SK-N-MC (cell line): ENCODE results near the gene UGT1A3.

Experiments
- DNase-seq: peaks from one replicate; pipeline ENCODE4 v3.0.0-alpha.2; 2011; ENCODE audit warnings: low read depth, low spot score
- H3K27ac ChIP-seq: fragments of 200-600 bp; sonication (generic); 2 replicates; pipeline ENCODE4 v1.5.1; 2016; ENCODE audit warnings: mixed run types
- H3K36me3 ChIP-seq: fragments of 200-600 bp; sonication (generic); 2 replicates; pipeline ENCODE4 v1.6.1; 2017; ENCODE audit warnings: antibody characterized with exemption, low read length, mixed read lengths; ENCODE audit not compliant: insufficient read depth
- H3K4me3 ChIP-seq: fragments of 200-600 bp; sonication (generic); 2 replicates; pipeline ENCODE4 v1.5.1; 2016
- H3K9ac ChIP-seq: fragments of 200-600 bp; sonication (generic); 2 replicates; pipeline ENCODE4 v1.8.0; 2017; ENCODE audit warnings: mixed run types, mixed read lengths; ENCODE audit not compliant: insufficient read length
- H3K9me3 ChIP-seq: fragments of 200-600 bp; sonication (generic); 2 replicates; pipeline ENCODE4 v1.6.1; 2017; ENCODE audit warnings: low read depth, mild to moderate bottlenecking, antibody characterized with exemption, low read length, moderate library complexity, mixed read lengths
- EZH2 ChIP-seq: fragments of 200-600 bp; sonication (generic); IDR thresholded peaks from one replicate; pipeline ENCODE4 v1.6.1; 2017; ENCODE audit warnings: antibody characterized with exemption
- FOXP2 ChIP-seq: optimal IDR thresholded peaks from 2 replicates; pipeline ENCODE3; 2011; ENCODE audit warnings: mild to moderate bottlenecking, moderate library complexity; ENCODE audit not compliant: insufficient read depth; ENCODE audit errors: extremely low read length, control extremely low read depth
- POLR2AphosphoS5 ChIP-seq: IDR thresholded peaks from 2 replicates; pipeline ENCODE4 v1.6.1; 2012; ENCODE audit warnings: mild to moderate bottlenecking, low read depth, low read length, borderline replicate concordance

Gene UGT1A3

DNA sequence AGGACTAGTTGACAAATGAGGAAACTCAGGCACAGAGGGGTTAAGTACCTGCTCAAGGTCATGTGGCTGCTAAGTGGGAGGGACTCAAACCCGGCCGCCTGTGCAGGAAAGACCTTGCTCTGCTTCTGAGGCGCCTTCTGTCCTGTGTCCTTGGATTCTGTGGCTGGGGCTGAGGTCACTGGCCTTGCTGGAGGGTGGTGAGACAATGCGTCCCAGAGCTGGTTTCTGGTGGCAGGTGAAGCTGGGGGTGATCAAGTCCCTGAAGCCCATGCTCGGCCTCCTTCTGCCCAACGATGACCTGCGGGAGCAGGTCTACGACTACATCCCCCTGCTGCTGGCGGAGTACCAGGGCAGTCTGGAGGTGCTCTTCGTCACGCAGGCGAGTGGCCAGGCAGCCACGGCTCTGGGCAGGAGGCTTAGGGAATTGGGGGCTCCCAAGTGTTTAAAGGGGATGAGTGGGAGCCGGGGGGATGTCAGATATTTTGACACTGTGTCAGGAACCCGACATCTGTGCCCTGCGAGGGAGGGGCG is 65.4 kb downstream of the UGT1A3 start:
- H3K27ac ChIP-seq, result no peak overlapping the region
- H3K9me3 ChIP-seq, result no peaks in the 10 kb centered on the region
- H3K36me3 ChIP-seq, result peaks cover 7% of the 10 kb centered on the region; the same call in 1 of the 2 replicates
- TF ChIP-seq POLR2AphosphoS5 (no peak), FOXP2 (no peak), EZH2 (no peak)
- DNase-seq, result no peak
- H3K4me3 ChIP-seq, result no peak overlapping the region
- no peak overlapping the region for H3K9ac ChIP-seq

DNA sequence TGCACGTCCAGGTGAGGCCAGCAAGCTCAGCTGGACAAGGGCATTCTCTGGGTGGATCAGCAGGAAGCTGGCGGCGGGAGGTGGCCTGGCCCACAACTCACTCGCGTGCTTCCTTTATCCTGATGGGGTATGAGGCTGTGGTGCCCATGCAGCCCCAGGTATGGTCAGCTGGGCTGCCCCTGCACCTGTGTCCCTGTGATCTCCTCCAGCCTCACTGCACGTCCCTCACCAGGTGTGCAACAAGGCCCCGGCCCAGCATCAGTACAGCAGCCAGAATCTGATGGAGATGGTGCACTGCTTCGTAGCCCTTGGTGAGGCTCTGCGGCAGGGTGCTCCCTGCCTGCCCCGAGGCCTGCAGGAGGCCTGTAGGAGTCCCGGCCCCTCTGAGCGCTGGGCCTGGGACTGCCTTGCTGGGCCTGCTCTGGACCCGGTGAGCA is 66.9 kb downstream of the UGT1A3 start:
- no peak for DNase-seq
- H3K4me3 ChIP-seq, result no peak overlapping the region
- H3K27ac ChIP-seq, result no peak overlapping the region
- TF ChIP-seq EZH2 (no peak), FOXP2 (no peak), POLR2AphosphoS5 (no peak)
- peaks cover 7% of the 10 kb centered on the region; the same call in 1 of the 2 replicates for H3K36me3 ChIP-seq
- H3K9ac ChIP-seq, result no peak overlapping the region
- H3K9me3 ChIP-seq, result no peaks in the 10 kb centered on the region

DNA sequence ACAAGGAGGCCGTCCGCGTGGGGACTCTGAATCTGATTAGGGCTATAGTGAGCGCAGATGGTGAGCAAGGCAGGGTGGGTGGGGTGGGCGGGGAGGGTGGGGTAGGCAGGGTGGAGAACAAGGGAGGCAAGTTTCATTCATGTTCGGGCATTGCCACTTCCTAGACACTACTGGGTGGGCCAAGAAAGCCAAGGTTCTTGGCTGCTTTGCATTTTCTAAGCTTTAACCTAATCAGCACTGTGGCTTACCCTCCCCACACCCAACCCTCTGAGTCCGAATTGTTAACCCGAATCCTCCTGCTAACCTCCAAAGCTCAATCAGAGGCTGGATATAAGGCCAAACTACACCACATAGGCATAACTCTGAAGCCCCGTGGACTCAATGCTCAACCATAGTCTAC is 67.4 kb downstream of the UGT1A3 start:
- peaks cover 7% of the 10 kb centered on the region; the same call in 1 of the 2 replicates for H3K36me3 ChIP-seq
- H3K4me3 ChIP-seq, result no peak overlapping the region
- TF ChIP-seq POLR2AphosphoS5 (no peak), FOXP2 (no peak), EZH2 (no peak)
- H3K9me3 ChIP-seq, result no peaks in the 10 kb centered on the region
- H3K9ac ChIP-seq, result no peak overlapping the region
- DNase-seq, result no peak
- no peak overlapping the region; the same call in 1 of the 2 replicates for H3K27ac ChIP-seq

DNA sequence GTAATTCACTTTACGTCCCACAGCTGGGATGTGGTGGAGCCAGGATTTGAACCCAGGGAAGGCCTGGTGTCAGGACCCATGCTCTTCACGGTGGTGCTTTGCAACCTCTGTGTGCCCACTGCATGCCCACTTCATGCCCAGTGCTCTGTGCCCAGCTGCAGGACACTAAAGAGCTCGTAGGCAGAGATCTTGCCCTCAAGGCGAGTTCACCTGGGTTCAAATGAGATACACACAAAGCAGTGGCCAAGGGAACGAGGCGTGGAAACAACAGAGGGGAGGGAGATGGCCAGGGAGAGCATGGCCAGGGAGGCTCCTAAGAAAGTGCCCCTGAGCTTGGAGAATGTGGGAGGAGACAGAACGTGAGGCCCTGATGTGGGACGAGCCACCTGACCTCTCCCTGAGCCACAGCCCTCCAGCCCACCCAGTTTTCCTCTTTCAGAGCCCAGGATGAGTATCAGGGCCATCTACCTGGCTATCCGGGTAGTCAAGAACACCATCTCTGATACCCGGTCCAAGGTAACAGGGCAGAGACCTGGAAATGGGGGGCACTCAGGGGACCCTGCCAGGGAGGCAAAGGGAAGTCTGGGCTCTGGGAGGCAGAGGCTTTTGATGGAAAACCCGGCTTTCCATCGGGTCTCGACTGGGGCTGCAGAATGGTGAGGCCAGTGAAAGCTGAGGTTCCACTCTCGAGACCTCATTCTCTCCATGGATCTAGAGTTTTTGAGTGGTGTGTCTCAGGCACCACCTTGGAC is 69.7 kb downstream of the UGT1A3 start:
- Histone ChIP-seq H3K4me3 (no peak overlapping the region), H3K27ac (no peak overlapping the region), H3K36me3 (peaks cover 2% of the 10 kb centered on the region; the same call in 1 of the 2 replicates), H3K9me3 (no peaks in the 10 kb centered on the region), H3K9ac (no peak overlapping the region)
- DNase-seq, result no peak
- TF ChIP-seq POLR2AphosphoS5, result no peak
- TF ChIP-seq FOXP2, result no peak
- no peak for TF ChIP-seq EZH2

DNA sequence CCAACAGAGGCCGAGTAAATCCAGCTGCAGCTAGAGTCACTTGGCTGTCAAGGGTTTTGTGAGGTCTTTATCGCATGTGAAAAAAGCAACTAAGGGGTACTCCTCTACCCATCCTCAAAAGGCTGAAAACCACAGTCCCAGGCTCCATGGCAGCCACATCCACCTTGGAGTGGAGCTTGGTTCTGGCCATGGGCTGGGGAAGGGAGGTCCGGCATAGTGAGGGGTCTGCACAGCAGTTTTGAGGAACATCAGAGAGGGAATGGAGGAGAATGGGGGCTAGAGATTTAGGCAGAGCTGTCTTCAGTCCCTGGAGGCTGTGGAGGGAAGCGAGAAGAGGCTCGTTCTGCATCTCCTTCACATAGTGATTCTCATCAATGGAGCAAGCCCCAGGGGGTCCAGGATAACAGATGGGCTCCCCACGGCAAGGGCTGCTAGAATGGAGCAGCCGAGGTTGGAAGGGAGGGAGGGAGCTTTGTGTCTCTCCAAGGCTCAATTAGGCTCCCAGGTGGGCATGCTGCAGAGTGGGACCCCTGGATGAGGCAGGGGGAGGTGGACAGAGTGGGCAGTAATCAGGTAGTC is 70.3 kb downstream of the UGT1A3 start:
- Histone ChIP-seq H3K4me3 (no peak overlapping the region), H3K36me3 (peaks cover 2% of the 10 kb centered on the region; the same call in 1 of the 2 replicates), H3K9me3 (no peaks in the 10 kb centered on the region), H3K9ac (no peak overlapping the region), H3K27ac (no peak overlapping the region)
- TF ChIP-seq POLR2AphosphoS5 (no peak), EZH2 (no peak), FOXP2 (no peak)
- no peak for DNase-seq

DNA sequence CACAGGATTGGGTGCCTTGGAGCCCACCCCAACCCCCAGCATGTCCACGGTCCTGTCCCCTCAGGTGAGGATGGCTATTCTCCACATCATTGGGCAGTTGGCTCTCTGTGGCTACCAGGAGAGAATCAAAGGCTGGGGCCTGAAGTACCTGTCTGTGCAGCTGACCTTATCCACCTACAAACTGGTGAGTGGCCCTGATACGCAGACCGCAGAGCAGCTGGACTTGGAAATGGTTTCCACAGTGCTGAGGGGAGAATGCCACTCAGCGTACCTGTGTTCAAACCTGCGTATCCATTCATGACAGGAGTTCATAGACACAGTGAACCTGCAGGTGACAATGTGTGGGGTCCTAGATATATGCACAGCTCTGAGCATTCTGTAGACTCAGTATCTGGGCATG is 70.9 kb downstream of the UGT1A3 start:
- H3K4me3 ChIP-seq, result no peak overlapping the region
- no peak for DNase-seq
- no peak overlapping the region for H3K27ac ChIP-seq
- no peak overlapping the region for H3K9ac ChIP-seq
- no peaks in the 10 kb centered on the region for H3K9me3 ChIP-seq
- peaks cover 2% of the 10 kb centered on the region; the same call in 1 of the 2 replicates for H3K36me3 ChIP-seq
- TF ChIP-seq EZH2 (no peak), POLR2AphosphoS5 (no peak), FOXP2 (no peak)

DNA sequence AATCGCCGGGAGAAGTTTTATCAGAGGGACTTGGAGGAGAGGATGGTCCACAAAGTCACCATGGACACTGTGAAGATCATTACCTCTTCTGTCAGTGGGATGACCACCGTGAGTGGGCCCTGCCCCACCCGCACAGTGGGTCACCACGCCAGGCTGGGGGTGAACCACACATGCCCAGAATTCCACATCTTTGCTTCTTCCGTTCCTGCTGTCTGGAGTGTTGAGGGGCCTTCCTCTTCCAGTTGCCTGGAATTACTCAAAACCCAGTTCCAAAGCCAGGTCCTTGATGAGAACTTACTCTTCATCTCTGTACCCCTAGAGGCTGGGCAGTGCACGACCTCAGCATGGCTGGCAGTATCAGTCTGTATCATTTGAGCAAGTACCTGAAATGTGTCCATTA is 71.4 kb downstream of the UGT1A3 start:
- no peaks in the 10 kb centered on the region; the same call in 1 of the 2 replicates for H3K36me3 ChIP-seq
- no peak for DNase-seq
- H3K4me3 ChIP-seq, result no peak overlapping the region
- no peak overlapping the region for H3K27ac ChIP-seq
- no peaks in the 10 kb centered on the region for H3K9me3 ChIP-seq
- no peak for TF ChIP-seq EZH2
- TF ChIP-seq POLR2AphosphoS5, result no peak
- no peak for TF ChIP-seq FOXP2
- no peak overlapping the region for H3K9ac ChIP-seq

DNA sequence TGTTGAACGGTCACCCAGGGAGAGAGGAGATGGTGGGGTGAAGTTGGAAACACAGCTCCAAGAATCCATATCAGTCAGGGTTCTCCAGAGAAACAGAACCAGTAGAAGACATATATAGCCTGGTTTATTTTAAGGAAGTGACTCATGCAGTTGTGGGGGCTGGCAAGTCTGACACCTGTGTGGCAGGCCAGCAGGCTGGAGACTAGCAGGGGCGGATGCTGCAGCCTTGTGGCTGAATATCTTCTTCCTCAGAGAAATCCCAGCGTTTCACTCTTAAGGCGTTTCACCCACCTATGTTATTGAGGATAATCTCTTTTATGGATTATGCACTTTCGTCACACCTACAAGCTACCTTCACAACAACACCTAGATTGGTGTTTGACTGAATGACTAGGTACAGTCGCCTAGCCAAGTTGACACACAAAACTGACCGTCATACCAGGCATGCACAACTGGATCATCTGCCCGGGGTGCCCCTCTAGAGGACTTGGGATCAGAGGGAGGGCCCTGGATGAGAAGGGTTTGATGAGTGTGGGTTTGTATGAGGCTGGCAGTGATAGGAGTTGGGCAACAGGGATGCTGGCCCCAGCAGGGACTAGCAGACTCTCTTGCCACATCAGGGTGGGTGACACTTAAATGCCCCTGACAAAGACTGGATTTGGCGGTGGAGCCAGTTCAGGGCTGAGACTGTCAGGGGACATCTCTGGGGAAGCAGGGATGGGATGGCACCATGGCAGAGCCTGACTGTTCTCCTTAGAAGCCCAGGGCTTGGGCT is 72.7 kb downstream of the UGT1A3 start:
- DNase-seq, result no peak
- no peak for TF ChIP-seq FOXP2
- no peak for TF ChIP-seq EZH2
- TF ChIP-seq POLR2AphosphoS5, result no peak
- Histone ChIP-seq H3K36me3 (no peaks in the 10 kb centered on the region; the same call in 1 of the 2 replicates), H3K9ac (no peak overlapping the region), H3K9me3 (no peaks in the 10 kb centered on the region), H3K4me3 (no peak overlapping the region), H3K27ac (no peak overlapping the region)
